Fibroblast of villous mesenchyme (primary cell): ENCODE results near the gene NPC1L1. TPM values are rescaled to one million over a fixed set of nuclear protein-coding genes. Genes with fewer than 3 reads are reported as not detected.

Experiments used
- DNase-seq: peaks from one replicate; pipeline ENCODE4 v3.0.0-alpha.2; 2010; ENCODE audit warnings: low read depth
- H3K4me3 ChIP-seq: 2 replicates; pipeline ENCODE4 v1.5.1; 2011; ENCODE audit warnings: low read depth, mild to moderate bottlenecking, low read length
- CTCF ChIP-seq: IDR thresholded peaks from 2 replicates; pipeline ENCODE4 v1.5.1; 2012; ENCODE audit warnings: low read depth, mild to moderate bottlenecking, low read length; ENCODE audit not compliant: insufficient read depth
- total RNA-seq: library from RNA; depleted of rRNA; stranded (reverse); fragments of >200 nt; gene quantifications from 2 replicates; pipeline ENCODE4 v1.2.3, GENCODE V29; 2012

Gene NPC1L1
- total RNA-seq, 1 donor: not detected

GRCh38 chr7:44498230-44498954 lies 42.7 kb downstream of the NPC1L1 start:
- DNase-seq: no peak
- no peak overlapping the region for H3K4me3 ChIP-seq
- TF ChIP-seq CTCF: no peak

DNA sequence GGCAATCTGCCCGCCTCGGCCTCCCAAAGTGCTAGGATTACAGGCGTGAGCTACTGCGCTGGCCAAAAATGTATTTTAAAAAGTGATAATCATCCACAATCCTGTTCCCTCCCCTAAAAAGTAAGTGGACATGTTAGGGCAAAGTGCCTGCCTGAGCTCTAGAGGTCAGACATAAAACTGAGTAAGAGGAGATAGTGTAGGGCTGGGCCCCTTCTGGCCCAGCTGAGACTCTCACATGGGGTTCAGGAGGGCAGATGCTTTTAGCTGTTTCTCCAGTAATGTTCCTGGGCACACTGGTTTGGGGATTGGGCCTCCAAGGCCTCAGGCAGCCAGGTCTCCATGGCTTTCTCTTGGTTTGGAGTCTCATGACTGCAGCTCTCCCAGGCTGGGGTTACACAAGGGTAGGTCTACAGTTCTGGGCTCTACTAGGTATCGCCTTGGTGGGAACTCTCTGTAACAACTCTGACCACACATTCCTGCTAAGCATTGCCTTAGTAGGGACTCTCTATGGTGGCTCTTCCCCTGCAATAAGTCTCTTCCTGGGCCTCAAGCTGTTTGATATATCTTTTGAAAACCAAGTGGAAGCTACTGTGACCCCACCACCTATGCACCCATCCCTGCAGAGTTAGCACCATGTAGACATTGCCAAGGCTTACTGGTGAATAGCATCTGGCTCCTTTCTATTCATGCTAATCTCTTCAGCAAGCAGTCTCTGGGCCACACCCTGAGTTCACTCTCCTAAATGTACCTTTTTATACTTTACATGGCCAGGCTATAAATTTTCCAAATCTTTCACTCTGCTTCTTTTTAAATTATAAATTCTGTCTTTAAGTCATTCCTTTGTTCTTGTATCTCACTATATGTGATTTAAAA lies 43.7 kb downstream of the NPC1L1 start:
- no peak for TF ChIP-seq CTCF
- no peak overlapping the region for H3K4me3 ChIP-seq
- no peak for DNase-seq

- no peak for DNase-seq
- TF ChIP-seq CTCF: no peak
These were observed 44.7 kb downstream of the NPC1L1 start for GRCh38 chr7:44496385-44496784.

DNA sequence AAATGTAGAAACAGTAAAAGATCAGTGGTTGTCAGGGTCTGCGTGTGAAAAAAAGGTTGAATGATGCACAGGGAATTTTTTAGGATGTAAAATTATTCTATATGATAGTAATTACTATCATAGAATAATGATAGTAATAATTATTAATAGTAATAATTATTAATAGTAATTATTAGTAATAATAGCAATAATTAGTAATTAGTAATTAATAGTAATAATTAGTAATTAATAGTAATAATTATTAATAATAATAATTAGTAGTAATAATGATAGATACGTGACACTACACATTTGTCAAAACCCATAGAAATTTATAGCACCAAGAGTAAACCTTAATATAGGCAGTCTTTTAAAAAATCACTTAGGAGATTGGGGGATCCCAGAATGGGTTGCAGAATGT lies 46.2 kb downstream of the NPC1L1 start:
- no peak for TF ChIP-seq CTCF
- DNase-seq: no peak
- H3K4me3 ChIP-seq: no peak overlapping the region

More at GRCh38 chr7:44496385-44496784, 44.7 kb downstream of the NPC1L1 start:
- no peak overlapping the region for H3K4me3 ChIP-seq

GRCh38 chr7:44491229-44491628 lies 49.9 kb downstream of the NPC1L1 start:
- peak overlapping the region; percentile 80 for H3K4me3 ChIP-seq
- no peak for DNase-seq
- TF ChIP-seq CTCF: no peak

GRCh38 chr7:44490351-44491200 lies 50.6 kb downstream of the NPC1L1 start, which contains the start of gene NUDCD3:
Gene NUDCD3, minus strand, starts transcription at chr7:44490658. Its CDS starts 58 bp downstream, at chr7:44490600.
- TF ChIP-seq CTCF: peak; percentile 32
- H3K4me3 ChIP-seq: peak within 1 kb of the TSS; percentile 80
- DNase-seq: peak; percentile 84
